NCI-H345 treated with DMSO at 0.1 percent for 48 hours (cell line): ENCODE results near the gene TACR1.

Experiments used
- DNase-seq: peaks from one replicate; lab custom pipeline; 2025; ENCODE audit not compliant: unreplicated experiment; lab: John Stamatoyannopoulos, UW

Gene TACR1

GRCh38 chr2:75025216-75025615, 174.1 kb downstream of the TACR1 start:
- no peak for DNase-seq

- DNase-seq: no peak
Measured at GRCh38 chr2:75023666-75024455, 175.5 kb downstream of the TACR1 start.

GRCh38 chr2:75022516-75022915, 176.8 kb downstream of the TACR1 start:
- DNase-seq: no peak

- no peak for DNase-seq
Measured at GRCh38 chr2:75021672-75022071, 177.6 kb downstream of the TACR1 start.

GRCh38 chr2:75020476-75020875, 178.8 kb downstream of the TACR1 start:
- DNase-seq: no peak

GRCh38 chr2:75019790-75020189, 179.5 kb downstream of the TACR1 start:
- DNase-seq: no peak

GRCh38 chr2:75018162-75018561, 181.2 kb downstream of the TACR1 start:
- no peak for DNase-seq

- no peak for DNase-seq
Measured at GRCh38 chr2:75012080-75012479, 187.2 kb downstream of the TACR1 start.

GRCh38 chr2:75010571-75010970, 188.7 kb downstream of the TACR1 start:
- DNase-seq: no peak

- peak; percentile 88 for DNase-seq
Measured at GRCh38 chr2:75007819-75008218, 191.5 kb downstream of the TACR1 start.

- no peak for DNase-seq
Measured at GRCh38 chr2:75007061-75007460, 192.3 kb downstream of the TACR1 start.

- DNase-seq: no peak
Measured at GRCh38 chr2:75006041-75006440, 193.3 kb downstream of the TACR1 start.

GRCh38 chr2:75003773-75004172, 195.5 kb downstream of the TACR1 start:
- no peak for DNase-seq

- DNase-seq: no peak
Measured at GRCh38 chr2:75003276-75003675, 196.0 kb downstream of the TACR1 start.

GRCh38 chr2:75002007-75002406, 197.3 kb downstream of the TACR1 start:
- DNase-seq: no peak

GRCh38 chr2:74999468-74999867, 199.9 kb downstream of the TACR1 start:
- DNase-seq: no peak
